CD4-positive, alpha-beta T cell treated with Interferon alpha-2 for 1 hour (primary cell): ENCODE results near the gene ASTN2.

Experiments
- DNase-seq, 2 donors: peaks; one replicate each; pipeline ENCODE4 v3.0.0-alpha.2; 2020 to 2022

The ASTN2 gene

DNA sequence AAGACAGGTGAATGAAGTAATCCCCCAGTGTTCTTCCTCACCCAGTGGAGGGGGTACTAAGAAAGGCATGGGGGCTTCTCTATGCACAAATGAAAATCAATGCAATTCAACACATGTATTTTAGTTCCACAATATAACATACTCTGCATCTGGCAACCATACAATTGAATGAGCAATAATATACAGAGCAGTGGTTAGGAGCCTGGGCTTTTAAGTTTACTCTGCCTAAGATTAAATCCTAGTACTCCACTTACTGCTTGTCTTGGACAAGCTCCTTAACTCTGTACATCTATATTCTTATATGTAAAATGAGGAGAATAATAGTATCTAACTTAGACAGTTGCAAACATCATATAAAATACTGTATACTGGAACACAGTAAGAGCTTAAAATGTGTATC, 923.2 kb downstream of the ASTN2 start:
- no peak for DNase-seq

DNA sequence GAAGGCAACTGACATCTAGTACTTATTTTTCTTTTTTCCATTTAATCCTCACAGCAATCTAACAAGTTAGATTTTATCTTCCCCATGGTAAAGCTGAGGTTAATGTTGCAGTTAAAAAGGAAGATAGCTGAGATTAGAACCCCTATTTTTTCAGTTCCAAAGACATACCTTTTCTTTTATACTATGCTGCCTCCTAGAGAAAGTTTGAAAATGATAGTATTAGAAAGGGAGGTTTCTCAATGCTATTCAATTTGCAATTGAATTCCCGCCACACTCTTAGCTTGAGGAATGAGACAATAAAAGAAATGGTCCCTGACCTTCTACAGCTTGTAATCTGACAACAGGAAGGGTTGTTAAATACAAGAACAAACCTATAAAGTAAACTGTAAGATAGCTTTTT, 923.6 kb downstream of the ASTN2 start:
- no peak for DNase-seq

DNA sequence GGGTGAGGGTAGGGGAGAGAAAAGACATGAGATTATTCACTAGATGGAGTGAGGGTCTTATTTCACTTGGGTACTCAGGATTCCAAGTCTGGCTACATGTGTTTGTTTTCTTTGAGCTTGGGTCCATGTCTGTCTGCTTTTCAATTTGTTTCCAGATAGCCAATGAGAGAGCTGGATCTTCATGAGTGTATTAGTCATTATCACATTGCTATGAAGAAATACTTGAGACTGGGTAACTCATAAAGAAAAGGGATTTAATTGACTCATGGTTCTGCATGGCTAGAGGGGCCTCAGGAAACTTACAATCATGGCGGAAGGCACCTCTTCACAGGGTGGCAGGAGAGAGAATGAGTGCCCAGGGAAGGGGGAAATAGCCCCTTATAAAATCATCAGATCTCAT, 924.5 kb downstream of the ASTN2 start:
- no peak for DNase-seq

DNA sequence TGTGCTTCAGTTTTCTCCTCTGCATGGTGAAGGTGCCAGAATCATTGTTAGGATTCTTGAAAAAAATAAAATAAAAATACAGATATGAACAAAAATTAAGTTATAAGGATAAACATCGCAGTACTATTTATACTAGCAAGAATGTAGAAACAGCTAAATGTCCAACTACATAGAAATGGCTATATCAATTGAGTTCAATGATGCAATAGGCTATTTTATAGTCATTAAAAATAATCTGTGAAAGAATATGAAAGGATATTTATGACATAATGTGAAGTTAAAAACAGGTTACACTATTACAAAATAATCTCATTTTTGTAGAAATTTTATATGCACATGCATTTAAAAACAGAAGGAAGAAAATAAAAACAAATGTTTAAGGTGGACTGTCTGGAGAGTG, 926.5 kb downstream of the ASTN2 start:
- no peak for DNase-seq

DNA sequence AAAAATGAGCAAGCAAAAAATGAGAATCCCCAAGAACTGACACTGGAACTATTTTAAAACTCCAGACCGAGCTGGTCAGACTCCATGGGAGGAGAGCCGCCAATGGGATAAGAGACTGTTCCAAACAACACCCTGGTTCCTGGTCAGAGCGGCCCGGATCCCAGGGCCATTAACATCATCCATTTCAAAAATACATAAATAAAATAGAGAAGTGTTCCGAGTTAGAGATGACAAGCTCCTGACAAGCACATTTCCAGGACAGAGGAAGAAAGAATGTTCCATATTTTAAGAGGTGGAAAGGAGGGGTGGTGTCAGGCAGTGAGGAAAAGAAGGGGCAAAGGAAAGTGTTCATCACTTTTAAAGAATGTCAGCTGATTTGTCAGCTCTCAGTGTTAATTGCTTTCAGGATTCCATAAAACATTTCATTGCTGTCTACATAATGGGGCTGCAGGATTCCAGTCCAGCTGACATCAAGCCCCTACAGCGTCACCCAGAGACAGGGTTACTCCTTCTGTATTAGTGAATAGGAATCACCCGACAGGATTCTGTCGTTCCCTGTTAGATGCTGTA, 930.3 kb downstream of the ASTN2 start:
- no peak for DNase-seq

DNA sequence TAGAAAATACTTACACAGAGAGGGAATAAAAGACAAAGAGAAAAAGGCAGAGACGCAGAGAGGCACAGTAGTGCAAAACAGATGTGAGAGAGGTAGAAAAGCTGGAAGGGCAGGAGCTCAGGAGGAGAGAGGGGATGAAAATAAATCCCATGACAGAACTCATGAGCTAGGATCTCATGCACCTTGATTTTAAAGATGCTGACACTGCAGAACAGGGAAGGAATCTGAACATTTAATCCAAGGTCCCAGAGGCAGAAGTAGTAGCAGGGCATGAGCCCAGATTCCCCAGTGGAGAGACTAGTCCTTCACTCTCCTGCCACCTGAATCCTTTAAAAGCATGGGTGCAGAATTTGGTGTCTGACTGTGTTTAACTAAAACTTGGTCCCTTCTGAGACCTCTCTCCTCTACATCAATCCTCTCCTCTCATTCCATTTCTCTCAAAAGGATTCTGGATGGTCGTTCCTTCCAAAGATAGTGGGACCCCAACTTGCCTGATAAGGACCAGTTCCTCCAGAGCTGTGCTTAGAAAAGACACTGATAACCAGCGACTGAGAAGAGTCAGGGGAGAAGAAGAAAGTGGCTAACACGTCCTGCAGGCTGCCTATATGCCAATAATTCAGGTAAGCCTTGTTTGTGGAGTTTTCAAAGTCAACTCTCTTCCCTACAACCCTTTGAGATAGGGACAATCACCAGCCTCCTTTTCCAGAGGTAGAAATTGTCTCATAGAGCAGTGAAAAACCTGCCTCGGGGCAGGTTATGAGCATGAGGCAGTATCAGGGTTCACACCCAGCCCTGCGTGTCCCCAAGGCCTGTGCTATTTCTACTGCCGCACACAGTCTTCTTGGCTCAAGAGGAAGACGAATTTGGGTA, 931.0 kb downstream of the ASTN2 start:
- no peak for DNase-seq

DNA sequence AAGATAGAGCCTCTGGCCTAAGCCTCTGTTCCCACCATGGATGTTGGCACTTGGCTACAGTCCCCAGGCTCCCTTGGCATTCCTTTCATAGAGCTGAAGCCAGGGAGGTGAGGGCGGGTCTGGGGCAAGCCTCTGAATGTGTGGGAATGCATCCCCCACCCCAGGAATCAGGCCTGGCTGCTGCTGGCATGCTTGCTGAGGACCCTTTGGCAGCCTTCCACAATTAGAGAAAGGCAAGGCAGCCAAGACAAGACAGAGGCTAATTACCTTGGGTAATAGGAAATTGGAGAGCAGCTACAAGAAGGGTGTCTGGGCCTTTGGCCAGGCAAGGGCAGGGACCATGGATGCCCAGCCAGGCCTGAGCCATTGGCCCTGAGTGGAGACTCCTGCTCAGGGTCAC, 932.1 kb downstream of the ASTN2 start:
- DNase-seq: no peak

DNA sequence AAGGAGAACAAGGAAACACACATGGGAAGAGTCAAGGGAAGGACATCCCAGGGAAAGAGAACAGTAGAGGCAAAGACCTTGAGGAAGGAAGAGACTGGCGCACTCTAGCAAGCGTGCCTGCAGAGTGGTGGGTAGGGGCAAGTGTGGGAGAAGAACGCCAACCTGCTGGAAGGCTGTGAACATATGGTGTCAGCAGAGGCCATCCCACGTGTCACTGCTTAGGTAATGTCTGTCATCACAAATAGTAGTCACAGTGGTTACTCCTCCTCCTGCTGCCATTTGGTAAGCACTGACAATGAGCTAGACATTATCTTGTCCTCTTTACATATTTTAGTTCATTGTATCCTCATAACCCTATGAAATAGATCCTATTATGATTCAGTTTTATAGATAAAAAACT, 934.2 kb downstream of the ASTN2 start:
- DNase-seq: no peak

DNA sequence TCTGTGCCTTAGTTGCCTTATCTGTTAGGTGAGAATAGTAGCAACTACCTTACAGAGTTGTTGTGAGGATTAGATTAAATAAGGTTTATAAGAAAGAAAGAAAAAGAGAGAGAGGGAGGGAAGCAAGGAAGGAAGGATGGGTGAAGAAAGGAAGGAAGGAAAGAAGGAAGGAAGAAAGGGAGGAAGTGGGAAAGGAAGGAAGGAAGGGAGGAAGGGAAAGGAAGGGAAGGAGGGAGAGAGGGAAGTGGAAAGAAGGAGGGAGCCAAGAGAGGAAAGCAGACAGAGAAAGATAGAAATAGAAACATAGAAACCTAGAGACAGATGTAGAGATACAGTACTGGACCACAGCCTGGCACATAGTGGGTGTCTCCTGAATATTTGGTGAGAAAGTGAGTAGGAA, 934.9 kb downstream of the ASTN2 start:
- DNase-seq: no peak

DNA sequence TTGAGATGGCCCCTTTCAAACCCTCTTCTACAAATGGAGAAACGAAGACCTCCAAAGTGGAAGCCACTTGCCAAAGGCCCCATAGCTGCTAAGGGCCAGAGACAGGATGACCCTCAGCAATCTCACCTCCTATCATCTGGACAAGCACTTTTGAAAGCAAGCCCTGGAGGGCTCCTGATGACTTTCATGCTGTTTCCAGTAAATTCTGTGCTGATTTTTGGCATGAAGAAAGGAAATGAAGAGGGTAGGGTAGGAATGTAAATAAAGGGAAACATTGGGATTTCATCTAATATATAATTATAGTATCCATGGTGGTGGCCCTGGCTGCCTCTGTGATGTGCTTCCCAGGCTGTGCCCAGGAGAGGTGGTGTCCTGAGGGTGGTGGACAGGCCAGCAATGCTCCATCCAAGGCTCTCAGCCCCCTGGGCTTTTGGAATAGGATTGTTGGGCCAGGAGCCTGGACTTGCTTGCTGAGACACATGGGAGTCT, 935.8 kb downstream of the ASTN2 start:
- DNase-seq: no peak

DNA sequence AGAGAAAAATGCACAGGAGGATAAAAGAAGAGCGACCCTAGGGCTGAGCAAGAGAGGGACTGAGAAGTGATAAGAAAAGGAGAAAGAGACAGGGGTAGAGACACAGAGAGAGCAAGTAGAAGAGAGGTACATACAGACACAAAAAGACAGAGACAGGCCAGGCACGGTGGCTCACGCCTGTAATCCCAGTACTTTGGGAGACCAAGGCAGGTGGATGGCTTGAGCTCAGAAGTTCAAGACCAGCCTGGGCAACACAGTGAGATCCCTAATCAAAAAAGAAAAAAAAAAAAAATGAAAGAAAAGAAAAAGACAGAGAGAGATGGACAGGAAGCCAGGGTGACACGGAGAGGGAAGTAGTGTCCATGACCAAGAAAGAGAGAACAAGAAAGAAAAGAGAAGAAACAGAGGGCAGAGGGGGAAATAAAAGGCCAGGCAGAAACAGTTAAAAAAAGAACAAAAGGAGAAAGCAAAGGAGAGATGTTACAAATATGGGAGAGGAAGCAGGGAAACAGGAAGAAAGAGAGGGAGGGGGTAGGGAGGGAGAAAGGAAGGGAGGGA, 937.2 kb downstream of the ASTN2 start:
- DNase-seq: no peak

DNA sequence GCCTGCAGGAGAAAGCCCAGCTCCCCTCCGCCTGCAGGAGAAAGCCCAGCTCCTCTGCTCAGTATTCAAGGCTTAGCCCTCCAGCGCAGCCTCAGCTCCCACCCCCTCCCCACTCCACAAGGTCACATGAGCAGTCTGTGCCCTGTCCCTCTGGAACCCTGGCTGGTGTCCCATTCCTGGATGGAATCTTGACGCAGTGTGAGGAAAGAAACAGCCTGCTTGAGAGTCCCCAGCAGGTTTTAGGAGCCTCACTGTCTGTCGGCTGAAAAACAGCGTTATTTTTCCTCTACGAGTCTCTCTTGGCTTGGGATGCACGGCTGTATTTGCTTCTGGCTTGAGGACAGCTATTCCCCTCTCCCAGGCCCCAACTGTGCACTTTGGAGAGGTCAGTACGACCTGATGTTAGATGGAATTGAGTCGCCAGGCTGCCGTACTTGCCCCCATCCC, 937.9 kb downstream of the ASTN2 start:
- no peak for DNase-seq

DNA sequence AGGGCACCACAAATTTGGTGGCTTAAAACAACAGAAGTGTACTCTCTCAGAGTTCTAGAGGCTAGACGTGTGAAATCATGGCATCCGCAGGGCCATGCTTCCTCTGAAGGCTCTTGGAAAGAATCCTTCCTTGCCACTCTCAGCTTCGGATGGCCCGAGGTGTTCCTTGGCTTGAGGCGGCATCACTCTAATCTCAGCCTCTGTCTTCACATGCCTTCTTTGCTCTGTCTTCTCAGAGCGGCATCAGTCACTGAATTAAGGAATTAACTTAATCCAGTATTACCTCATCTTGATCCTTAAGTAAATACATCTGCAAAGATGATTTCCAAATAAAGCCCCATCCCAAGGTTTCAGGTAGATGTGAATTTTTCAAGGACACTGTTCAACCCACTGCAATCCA, 938.9 kb downstream of the ASTN2 start:
- no peak for DNase-seq

DNA sequence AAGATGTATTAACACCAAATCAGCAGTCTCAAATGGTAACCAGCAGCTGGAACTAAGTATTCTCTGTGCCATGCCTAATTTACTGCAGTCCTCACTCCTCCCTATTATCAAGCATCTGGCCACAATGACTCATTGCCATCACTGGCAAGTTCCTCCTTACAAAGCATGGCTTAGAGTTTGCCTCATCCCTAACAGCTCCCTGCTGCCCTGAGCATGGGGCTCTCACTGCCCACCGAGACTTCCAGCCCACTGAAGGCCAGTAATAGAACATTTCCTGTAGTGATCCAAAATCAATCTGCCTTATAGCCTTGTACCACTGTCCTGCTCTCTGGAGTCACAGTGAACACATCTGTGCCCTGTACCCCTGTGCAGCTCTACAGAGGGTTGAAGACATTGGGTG, 939.7 kb downstream of the ASTN2 start:
- no peak for DNase-seq

DNA sequence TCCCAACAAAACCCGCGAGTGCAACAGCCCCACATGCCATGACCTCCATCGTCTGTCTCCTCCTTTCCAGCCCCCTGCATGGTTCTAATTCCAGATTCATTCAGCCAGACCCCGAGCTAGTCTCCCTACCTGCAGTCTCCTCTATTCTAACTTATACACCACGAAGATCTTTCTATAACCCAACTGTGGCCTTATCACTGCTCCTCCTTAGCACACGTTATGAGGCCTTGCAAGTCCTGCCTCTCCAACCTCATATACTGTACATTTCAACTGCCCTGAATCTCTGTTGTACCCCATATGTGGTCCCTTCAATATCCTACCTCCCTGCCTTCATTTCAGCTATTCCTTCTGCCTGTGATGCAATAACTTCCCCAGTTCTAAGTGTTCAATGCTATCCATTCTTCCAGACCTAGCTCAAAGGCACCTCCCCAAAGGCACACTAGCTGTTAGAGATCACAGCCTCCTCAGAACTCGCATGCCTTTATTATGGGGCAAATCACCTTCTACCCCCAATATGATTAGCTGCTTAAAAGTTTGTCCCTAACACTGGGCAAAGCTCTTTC, 942.8 kb downstream of the ASTN2 start:
- DNase-seq: no peak

DNA sequence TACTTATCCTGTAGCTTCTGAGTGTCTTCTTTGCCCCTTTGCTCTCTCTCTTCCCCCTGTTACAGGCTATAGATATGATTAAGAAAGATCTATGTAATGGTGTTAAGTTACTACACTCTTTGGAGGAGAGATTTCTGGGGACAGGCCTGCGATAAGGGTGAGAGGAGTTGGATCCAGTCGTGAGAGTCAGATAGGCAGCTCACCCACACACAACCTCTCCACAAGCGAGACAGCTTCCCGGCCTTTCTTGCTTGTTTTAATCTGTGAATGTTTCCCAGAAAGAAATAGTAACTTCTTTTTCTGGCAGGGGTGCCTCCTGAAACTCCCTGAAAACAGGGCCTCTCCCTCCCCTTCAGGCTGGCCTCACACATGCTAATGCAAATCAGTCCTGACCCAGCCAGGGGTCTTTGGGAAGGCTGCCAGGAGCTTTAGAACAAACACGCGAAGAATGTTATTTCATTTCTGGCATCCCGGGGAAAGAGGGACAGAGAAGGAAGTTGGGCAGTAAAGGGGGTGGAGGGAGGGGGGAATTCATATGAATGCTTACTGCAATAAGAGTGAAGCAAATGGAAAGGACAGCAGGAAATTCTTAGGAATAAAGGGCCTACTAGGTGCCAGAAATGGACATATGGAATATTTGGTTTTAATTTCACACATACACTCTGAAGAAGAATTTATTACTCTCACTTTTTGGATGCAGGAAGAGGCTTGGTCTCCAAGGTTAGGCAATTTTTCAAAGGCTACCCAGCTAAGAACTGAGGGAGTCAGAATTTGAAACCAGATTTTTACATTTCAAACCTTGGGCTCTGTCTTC, 943.6 kb downstream of the ASTN2 start:
- no peak for DNase-seq

DNA sequence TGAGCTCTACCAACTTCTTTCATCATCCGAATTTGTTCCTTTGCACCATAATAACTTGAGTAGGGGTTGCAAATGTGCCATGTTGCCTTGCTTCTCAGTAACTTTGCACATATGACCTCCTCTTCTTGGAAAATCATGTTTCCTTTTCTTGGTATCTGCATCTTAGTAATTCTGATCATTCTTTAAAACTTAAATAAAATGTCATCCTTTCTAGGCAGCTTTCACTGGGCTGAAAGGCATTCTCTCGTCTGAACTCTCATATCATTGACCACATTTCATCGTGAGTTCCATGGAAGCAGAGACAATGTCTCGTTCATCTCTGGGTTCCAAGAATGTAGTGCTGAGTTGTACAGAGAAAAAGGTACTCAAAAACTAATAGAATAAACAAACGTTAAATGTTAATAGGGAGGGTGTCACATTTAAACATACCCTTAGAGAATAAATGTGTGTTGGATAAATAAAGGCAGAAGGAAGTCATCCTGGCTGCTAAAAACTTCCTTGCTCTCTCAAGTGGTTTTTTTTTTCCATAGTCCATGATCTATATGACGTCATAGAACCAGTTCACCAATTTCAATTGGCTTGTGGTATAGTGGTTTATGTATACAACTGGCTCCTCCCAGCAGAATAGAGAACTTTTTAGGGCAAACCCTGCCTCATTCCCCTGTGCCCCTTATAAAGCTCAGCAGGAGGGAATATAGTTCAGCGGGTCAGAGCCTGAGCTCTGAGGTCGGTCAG, 945.9 kb downstream of the ASTN2 start:
- no peak for DNase-seq

DNA sequence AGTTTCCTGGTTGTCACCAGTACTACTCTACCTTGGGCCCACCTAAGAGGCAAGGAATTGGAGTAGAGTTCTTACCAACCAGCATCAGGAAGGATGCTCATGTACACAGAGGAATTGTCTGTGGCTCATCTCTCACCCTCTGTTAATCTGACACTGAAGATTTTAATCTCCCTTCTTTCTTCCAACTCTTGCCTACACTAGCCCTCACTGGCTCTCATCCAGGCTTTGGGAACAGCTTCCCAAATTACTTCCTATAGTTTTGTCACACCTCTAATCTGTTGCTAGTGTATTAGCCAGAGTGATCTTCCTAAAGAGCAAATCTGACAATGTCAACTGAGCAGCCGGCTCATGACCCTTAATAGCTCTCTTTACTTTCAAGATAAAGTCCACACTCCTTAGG, 946.5 kb downstream of the ASTN2 start:
- no peak for DNase-seq

DNA sequence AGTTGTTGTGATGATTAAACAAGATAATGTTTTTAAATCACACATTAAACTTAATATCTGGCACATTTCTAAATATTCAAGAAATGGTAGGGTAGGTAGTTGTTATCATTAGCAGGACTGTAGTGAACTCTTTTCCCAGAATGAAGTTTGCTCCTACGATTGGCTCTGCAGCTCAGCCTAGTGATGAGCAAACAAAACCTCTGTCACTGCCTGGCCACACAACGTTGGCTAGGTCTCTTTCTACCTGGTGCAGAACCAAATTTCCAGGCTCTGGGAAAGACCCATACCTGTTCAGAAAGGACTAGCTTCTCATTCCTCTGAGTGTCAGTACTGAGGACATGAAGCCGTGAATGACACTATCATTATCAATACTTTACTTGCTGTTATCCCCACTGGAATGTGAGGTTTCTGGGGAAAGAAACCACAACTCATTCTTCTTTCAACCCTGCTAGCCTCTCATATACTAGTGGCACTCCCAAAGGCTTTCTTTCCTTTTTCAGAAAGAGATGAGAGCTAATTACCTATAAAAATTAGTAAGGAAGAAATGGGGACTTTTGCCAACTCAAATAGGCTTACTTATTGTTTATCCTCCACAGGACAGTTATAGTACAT, 947.0 kb downstream of the ASTN2 start:
- no peak for DNase-seq

DNA sequence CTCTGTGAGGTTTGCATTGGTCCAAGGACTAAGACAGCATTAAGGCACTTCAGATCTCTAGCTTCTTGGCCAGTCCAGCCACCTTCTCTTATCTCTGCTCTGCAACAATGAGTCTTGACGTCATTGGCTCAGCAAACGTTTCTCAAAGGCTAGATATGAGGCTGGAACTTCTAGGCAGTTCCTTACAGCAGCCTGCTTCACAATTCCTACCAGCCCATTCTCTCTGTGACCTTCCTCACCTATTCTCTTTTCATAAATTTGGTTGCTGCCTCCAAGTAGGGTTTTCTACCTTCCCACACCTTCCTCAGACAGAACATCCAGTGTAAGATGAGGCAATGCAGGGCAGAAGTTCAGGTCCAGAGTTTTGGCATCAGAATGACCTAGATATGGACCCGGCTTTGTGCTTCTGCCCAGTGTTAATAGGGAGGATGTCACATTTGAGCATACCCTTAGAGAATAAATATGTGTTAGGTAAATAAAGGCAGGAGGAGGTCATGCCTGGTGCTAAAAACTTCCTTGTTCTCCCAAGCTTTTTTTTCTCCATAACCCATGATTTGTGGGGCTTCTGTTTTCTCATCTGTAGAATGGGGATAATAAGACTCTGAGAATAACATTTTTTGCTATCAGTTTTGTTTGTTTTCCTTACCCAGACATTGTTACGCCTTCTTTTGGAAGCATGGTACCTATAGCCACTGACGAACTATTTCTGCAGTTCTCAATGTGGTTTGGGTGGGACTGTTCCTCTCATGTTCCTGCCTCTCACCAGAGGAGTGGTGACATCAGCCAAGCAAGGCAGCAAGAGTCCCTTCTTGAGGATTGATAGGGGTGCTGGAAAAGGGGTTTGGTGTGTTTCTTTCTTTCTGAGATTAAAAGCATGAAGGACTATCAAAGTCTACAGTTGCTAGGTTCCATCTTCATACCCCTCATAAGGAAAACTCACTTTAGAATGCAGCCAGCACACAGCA, 948.3 kb downstream of the ASTN2 start:
- no peak for DNase-seq
